ENCODE measurements around the gene PRKCA.

Gene PRKCA

DNA sequence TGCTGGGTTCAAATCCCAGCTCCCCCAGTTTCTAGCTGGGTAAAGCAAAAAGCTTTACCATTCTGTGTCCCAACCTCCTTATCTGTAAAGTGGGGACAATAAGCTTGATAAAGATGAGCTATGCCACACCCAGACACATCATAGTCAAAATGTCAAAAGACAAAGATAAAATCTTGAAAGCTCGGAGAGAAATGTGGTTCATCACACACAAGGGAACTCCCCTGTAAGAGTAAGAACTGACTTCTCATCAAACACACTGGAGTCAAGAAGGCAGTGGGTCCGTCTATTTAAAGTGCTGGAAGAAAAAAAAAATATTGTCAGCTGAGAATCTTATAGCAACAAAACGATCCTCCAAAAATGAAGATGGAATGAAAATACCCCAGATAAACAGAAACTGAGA is 557.8 kb downstream of the PRKCA start:
- no peak for DNase-seq
